Ovary (tissue), 3 donors: ENCODE measurements around the gene ME3.
"Not testable (repeated sequence)": the region's sequence is repeated elsewhere in the genome, so short reads cannot be mapped to it uniquely, and the experiment has no call there.

Source experiments
- CTCF ChIP-seq, 3 donors: fragments of 450-650 bp in 2 of 3; fragments of 200-600 bp in 1 of 3; IDR thresholded peaks; one replicate each; pipeline versions ENCODE4 v1.5.1 to v1.8.0; 2016 to 2022; ENCODE audit warnings: antibody characterized with exemption in 3 of 3, mild to moderate bottlenecking in 1 of 3
- EP300 ChIP-seq: sonication (generic); formaldehyde crosslinking; IDR thresholded peaks from one replicate; pipeline ENCODE4 v1.6.1; 2017; ENCODE audit warnings: antibody characterized with exemption
- POLR2A ChIP-seq: fragments of 450-650 bp; IDR thresholded peaks from one replicate; pipeline ENCODE4 v1.6.1; 2017; ENCODE audit warnings: antibody characterized with exemption, mild to moderate bottlenecking, moderate library complexity
- donor health status: DM: no; HTN: no; CAD: no.

DNA sequence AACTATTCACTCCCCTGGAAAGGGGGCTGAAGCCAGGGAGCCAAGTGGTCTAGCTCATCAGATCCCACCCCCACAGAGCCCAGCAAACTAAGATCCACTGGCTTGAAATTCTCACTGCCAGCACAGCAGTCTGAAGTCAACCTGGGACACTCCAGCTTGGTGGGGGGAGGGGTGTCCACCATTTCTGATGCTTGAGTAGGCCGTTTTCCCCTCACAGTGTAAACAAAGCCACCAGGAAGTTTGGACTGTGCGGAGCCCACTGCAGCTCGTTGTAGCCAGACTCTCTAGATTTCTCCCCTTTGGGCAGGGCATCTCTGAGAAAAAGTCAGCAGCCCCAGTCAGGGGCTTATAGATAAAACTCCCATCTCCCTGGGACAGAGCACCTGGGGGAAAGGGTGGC, 27.2 kb downstream of the ME3 start:
- TF ChIP-seq CTCF (IDR thresholded peaks at IDR 0.05); POLR2A; EP300: not testable (repeated sequence)
